Measurements from ENCODE around the gene ARFGAP2. TPM values are rescaled to one million over a fixed set of nuclear protein-coding genes. Genes with fewer than 3 reads are reported as not detected.

Gene ARFGAP2
- polyA plus RNA-seq, 10 donors: 54.1 to 88.7 (median 65.4) TPM

Other genes with a start within 250 kb of the ARFGAP2 start
- 10 to 100 TPM; 17.9 to 28.6 (median 20.0) TPM for gene CSTPP1, start 240.1 kb downstream of the ARFGAP2 start, polyA plus RNA-seq (ENCODE audit: insufficient read length in 10 of 10)
- gene PACSIN3, start 9.6 kb upstream of the ARFGAP2 start, polyA plus RNA-seq (ENCODE audit: insufficient read length in 10 of 10): 100 to 1,000 TPM; 108 to 215 (median 190) TPM
- gene DDB2, start 38.1 kb upstream of the ARFGAP2 start, polyA plus RNA-seq (ENCODE audit: insufficient read length in 10 of 10): 10 to 100 TPM; 10.8 to 16.7 (median 12.4) TPM
- gene ACP2, start 71.9 kb upstream of the ARFGAP2 start, polyA plus RNA-seq (ENCODE audit: insufficient read length in 10 of 10): 10 to 100 TPM; 17.0 to 30.9 (median 24.6) TPM
- gene NR1H3, start 81.1 kb upstream of the ARFGAP2 start, polyA plus RNA-seq (ENCODE audit: insufficient read length in 10 of 10): 10 to 100 TPM; 12.6 to 21.7 (median 15.0) TPM
- gene MADD, start 93.3 kb upstream of the ARFGAP2 start, polyA plus RNA-seq (ENCODE audit: insufficient read length in 10 of 10): 10 to 100 TPM; 23.9 to 33.1 (median 29.8) TPM
- 1 to 10 TPM in 2 of 10 donors, under 1 TPM in 8; 0.05 to 1.3 (median 0.29) TPM for gene MYBPC3, start 175.8 kb upstream of the ARFGAP2 start, polyA plus RNA-seq (ENCODE audit: insufficient read length in 10 of 10)
- 1 to 10 TPM; 4.4 to 8.0 (median 5.4) TPM for gene SPI1, start 201.7 kb upstream of the ARFGAP2 start, polyA plus RNA-seq (ENCODE audit: insufficient read length in 10 of 10)
- 10 to 100 TPM; 27.0 to 48.6 (median 35.3) TPM for gene SLC39A13, start 231.7 kb upstream of the ARFGAP2 start, polyA plus RNA-seq (ENCODE audit: insufficient read length in 10 of 10)
- 100 to 1,000 TPM; 106 to 147 (median 120) TPM for gene PSMC3, start 249.6 kb upstream of the ARFGAP2 start, polyA plus RNA-seq (ENCODE audit: insufficient read length in 10 of 10)

Measured in muscle of back (tissue), 10 donors.